Fibroblast of pulmonary artery (primary cell): ENCODE data around the gene MUC2.
A peak's percentile ranks its signal among the peaks of the same experiment; 100 is the strongest.

ENCODE experiments used
- DNase-seq: peaks from one replicate; pipeline ENCODE4 v3.0.0-alpha.2; 2010; ENCODE audit warnings: low read depth
- H3K4me3 ChIP-seq: replicated peaks from 2 replicates; pipeline ENCODE4 v1.5.1; 2011; ENCODE audit warnings: low read depth, mild to moderate bottlenecking, control low read depth, low read length, moderate library complexity
- TF ChIP-seq, protein P1 (sequence below): IDR thresholded peaks from 2 replicates; pipeline ENCODE4 v1.5.1; 2011; ENCODE audit warnings: mild to moderate bottlenecking, control low read depth, low read length, inconsistent platforms; ENCODE audit errors: missing control alignments

Gene MUC2

DNA sequence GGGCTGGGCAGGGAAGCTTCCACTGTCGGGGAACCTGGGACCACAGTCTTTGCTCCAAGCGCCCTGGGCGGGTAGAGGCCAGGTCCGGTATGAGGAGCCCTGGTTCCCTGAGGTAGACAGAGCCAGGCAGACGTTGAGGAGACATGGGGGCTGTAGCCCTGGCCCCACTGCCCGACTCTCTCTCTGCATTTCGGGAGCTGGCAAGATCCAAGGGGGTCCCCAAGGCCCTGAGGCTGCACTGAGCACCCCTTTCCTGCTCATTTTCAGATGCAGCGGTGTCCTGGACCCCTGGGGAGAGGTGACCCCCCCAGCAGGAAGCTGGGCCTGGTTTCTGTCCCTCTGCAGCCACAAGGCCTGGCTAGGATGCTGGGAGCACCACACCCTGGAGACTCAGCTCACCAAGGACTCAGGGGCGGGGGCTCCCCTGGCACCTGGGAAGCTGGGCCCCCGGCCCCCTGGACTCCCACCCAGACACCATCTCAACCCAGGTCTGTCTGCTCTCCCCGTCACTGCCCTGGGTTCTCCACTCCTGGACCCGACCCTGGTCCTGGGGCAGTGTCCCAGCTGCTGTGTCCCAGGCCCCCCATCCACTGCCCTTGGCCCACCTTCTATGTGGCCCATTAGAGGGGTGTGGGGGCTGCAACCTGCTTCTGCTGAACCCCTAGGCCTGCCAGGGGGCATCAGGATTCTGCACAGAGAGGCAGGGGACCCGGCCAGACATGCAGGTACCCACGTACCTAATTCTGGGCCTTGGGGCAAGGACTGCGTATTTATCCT lies 23.1 kb upstream of the MUC2 start:
- DNase-seq, result no peak
- TF ChIP-seq, protein P1, sequence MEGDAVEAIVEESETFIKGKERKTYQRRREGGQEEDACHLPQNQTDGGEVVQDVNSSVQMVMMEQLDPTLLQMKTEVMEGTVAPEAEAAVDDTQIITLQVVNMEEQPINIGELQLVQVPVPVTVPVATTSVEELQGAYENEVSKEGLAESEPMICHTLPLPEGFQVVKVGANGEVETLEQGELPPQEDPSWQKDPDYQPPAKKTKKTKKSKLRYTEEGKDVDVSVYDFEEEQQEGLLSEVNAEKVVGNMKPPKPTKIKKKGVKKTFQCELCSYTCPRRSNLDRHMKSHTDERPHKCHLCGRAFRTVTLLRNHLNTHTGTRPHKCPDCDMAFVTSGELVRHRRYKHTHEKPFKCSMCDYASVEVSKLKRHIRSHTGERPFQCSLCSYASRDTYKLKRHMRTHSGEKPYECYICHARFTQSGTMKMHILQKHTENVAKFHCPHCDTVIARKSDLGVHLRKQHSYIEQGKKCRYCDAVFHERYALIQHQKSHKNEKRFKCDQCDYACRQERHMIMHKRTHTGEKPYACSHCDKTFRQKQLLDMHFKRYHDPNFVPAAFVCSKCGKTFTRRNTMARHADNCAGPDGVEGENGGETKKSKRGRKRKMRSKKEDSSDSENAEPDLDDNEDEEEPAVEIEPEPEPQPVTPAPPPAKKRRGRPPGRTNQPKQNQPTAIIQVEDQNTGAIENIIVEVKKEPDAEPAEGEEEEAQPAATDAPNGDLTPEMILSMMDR, result no peak
- no peak overlapping the region for H3K4me3 ChIP-seq

DNA sequence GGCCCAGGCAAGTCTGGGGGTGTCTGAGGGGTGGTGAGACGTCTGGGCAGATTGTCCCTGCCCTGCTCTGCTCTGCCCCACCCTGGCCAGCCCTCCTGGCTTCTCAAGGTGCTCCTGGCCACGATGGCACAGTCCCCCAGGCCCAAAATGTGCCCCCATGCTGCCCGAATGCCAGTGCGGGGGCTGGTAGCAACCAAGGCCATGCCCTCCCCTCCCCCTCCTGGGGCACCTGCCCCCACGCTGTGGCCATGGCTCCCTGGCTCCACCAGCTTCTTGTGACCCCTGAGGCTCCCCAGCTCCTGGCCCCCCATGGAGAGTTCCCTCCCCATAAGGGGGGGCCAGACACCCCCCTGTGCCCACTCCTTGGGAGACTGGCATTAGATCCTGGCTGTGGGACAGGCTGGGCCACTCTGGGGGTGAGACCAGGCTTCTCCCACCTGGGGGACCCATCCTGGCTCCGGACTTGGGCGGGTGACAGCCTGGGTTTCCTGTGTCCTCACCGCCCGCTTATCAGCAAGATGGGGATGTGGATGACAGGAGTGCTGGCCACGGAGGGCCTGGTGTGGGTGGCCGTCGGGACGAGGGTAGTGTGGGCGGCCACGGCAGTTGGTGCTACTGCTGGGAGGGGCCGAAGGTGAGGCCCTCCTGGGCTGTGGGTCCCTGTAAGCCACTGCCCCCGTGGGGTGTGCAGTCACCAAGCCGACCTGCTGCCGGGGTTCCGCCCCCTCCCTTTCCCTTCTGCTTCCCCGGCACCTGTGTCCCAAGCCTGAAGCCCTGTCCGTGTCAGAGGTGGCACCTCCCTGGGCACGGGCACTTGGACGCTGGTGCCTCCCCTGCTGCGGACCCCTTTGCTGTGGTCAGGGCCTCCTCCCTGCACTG lies 22.3 kb upstream of the MUC2 start:
- no peak overlapping the region for H3K4me3 ChIP-seq
- TF ChIP-seq, protein P1, result no peak
- DNase-seq, result no peak

GRCh38 chr11:1053121-1053901 lies 21.4 kb upstream of the MUC2 start:
- TF ChIP-seq, protein P1, result peak; percentile 15
- H3K4me3 ChIP-seq, result no peak overlapping the region
- DNase-seq, result peak; percentile 25

DNA sequence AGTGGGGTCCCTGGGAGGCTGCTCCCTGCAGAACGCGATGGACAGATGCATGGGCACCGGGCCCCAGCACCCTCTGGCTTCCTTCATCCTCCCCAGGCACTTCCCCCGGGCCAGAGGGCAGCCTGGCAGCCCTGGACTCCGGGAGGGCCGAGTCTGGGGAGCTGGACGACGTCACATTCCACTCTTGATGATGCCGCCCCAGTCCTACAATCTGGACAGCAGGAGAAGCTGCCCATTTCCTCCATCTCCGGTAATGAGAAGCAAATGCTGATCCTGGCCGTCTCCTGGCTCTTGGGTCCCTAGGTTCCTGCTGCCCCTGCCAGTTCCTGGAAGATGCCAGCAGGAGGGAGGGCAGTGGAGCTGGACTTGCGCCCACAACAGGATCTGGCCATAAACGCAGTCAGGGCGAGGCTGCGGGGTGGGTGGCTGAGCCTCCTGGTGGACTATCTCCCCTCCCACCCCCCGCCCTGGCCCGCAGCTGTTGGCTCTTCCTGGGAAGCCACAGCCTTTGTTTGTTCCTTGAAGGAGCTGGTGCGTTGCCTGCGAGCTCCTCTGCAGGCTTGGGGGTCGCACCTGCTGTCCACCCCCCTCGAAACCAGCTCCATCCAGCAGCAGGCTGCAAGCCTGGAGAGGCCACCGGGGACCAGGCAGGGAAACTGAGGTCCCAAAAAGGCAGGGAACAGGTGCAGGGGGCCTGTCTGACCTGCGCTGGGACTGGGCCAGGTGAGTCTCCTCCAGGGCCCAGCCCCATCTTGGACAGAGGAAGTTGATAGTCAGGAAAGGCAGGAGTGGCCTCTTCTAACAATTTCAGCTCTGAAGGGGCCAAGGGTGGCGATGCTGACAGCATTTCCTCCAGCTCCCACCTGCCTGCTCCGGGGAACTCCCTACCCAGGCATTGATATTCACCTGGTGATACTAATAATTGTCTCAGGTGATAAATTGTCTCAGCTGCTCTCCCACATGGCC lies 20.2 kb upstream of the MUC2 start:
- H3K4me3 ChIP-seq, result no peak overlapping the region
- DNase-seq, result no peak
- TF ChIP-seq, protein P1, result no peak

GRCh38 chr11:1055109-1055703 lies 19.5 kb upstream of the MUC2 start:
- no peak overlapping the region for H3K4me3 ChIP-seq
- DNase-seq, result no peak
- TF ChIP-seq, protein P1, result no peak
